CD4-positive, alpha-beta T cell (primary cell): ENCODE measurements around the gene RNF128. TPM values are rescaled to one million over a fixed set of nuclear protein-coding genes. Genes with fewer than 3 reads are reported as not detected.
"Not testable (repeated sequence)": the region's sequence is repeated elsewhere in the genome, so short reads cannot be mapped to it uniquely, and the experiment has no call there.

ENCODE experiments used
- ATAC-seq: fragments of 200-7000 bp; cut with Tn5 transposase; one replicate; pipeline ENCODE4 v1.10.0; 2022; ENCODE audit warnings: mild to moderate bottlenecking; ENCODE audit not compliant: poor library complexity
- CTCF ChIA-PET: fragments of 350-600 bp; sonication (Branson Sonifier 250); formaldehyde crosslinking; loops from one replicate; lab custom pipeline; 2021; ENCODE audit warnings: antibody characterized with exemption, inconsistent platforms; lab: Charles Lee
- POLR2A ChIA-PET: fragments of 350-600 bp; sonication (Branson Sonifier 250); formaldehyde crosslinking; loops from one replicate; lab custom pipeline; 2021; ENCODE audit warnings: antibody characterized with exemption, inconsistent platforms; lab: Charles Lee
- DNase-seq, 14 experiments: peaks; one replicate each; pipeline ENCODE4 v3.0.0-alpha.2; 2013 to 2020; ENCODE audit warnings: mixed read lengths in 2 of 14
- H3K27ac ChIP-seq, 2 donors: one replicate each; pipeline versions ENCODE4 v1.5.1 to v1.7.0; 2013; ENCODE audit warnings: low read length in 2 of 2, low read depth in 1 of 2, mild to moderate bottlenecking in 1 of 2
- H3K27me3 ChIP-seq, 2 experiments: 1 replicate in 1 of 2; 2 replicates in 1 of 2; pipeline versions ENCODE4 v1.6.1 to v1.7.0; 2013; ENCODE audit warnings: low read length in 2 of 2, control low read depth in 1 of 2, mild to moderate bottlenecking in 1 of 2, moderate library complexity in 1 of 2; ENCODE audit not compliant: insufficient read depth in 2 of 2, control insufficient read depth in 1 of 2
- H3K36me3 ChIP-seq: one replicate; pipeline ENCODE4 v1.6.1; 2013; ENCODE audit warnings: low read length, control low read depth; ENCODE audit not compliant: insufficient read depth
- H3K4me1 ChIP-seq: one replicate; pipeline ENCODE4 v1.6.1; 2013; ENCODE audit warnings: low read length, control low read depth; ENCODE audit not compliant: insufficient read depth
- H3K4me3 ChIP-seq: one replicate; pipeline ENCODE4 v1.5.1; 2013; ENCODE audit warnings: mild to moderate bottlenecking, low read length, moderate library complexity
- H3K9me3 ChIP-seq, 2 experiments: 1 replicate in 1 of 2; 2 replicates in 1 of 2; pipeline versions ENCODE4 v1.6.1 to v1.7.0; 2013; ENCODE audit warnings: low read length in 2 of 2, mild to moderate bottlenecking in 2 of 2, control low read depth in 1 of 2, moderate library complexity in 1 of 2; ENCODE audit not compliant: control insufficient read depth in 1 of 2, insufficient read depth in 1 of 2
- H3K27ac Mint-ChIP-seq: one replicate; pipeline ENCODE4 v1.8.0; 2020; ENCODE audit warnings: mixed read lengths
- H3K27me3 Mint-ChIP-seq: one replicate; pipeline ENCODE4 v1.8.0; 2021; ENCODE audit warnings: mixed read lengths
- H3K36me3 Mint-ChIP-seq: one replicate; pipeline ENCODE4 v1.8.0; 2021; ENCODE audit warnings: low read depth, mixed read lengths
- H3K4me1 Mint-ChIP-seq: one replicate; pipeline ENCODE4 v1.8.0; 2021; ENCODE audit warnings: low read depth, mixed read lengths
- H3K4me3 Mint-ChIP-seq: one replicate; pipeline ENCODE4 v1.8.0; 2020; ENCODE audit warnings: mild to moderate bottlenecking, mixed read lengths
- H3K9me3 Mint-ChIP-seq: one replicate; pipeline ENCODE4 v1.8.0; 2020; ENCODE audit warnings: mixed read lengths
- intact Hi-C, 2 experiments: fragments of 100-400 bp; cut with DNase I in 1 of 2; cut with micrococcal nuclease in 1 of 2; formaldehyde crosslinking; loops; one replicate each; pipeline versions ENCODE4 v1.15.1 to v1.9.0; 2023 to 2025; cut with DNase I, micrococcal nuclease
- total RNA-seq, 174 experiments: library from RNA in 2 of 174; stranded (reverse) in 2 of 174; gene quantifications; one replicate each; pipeline ENCODE4 v1.2.3 and lab custom pipeline; 2021 to 2026
- TF ChIP-seq, protein P1 (sequence below): fragments of 200-600 bp; IDR thresholded peaks from one replicate; pipeline ENCODE4 v1.8.0; 2022; ENCODE audit warnings: antibody characterized with exemption, mild to moderate bottlenecking

RNF128 gene
- total RNA-seq, 2 experiments from 2014 or later = not detected

- Histone ChIP-seq H3K27me3 (no peaks in the 10 kb centered on the region), H3K4me1 (no peaks in the 10 kb centered on the region), H3K27ac (no peak overlapping the region), H3K36me3 (no peaks in the 10 kb centered on the region), H3K9me3 (peaks cover 0 to 6% of the 10 kb centered on the region in 2 experiments), H3K4me3 (no peak overlapping the region)
- intact Hi-C loops = no loop called here
- H3K4me1 Mint-ChIP-seq = no peaks in the 10 kb centered on the region
- no peak overlapping the region for H3K4me3 Mint-ChIP-seq
- ChIA-PET CTCF (no interaction called here), POLR2A (no interaction called here)
- TF ChIP-seq, protein P1, sequence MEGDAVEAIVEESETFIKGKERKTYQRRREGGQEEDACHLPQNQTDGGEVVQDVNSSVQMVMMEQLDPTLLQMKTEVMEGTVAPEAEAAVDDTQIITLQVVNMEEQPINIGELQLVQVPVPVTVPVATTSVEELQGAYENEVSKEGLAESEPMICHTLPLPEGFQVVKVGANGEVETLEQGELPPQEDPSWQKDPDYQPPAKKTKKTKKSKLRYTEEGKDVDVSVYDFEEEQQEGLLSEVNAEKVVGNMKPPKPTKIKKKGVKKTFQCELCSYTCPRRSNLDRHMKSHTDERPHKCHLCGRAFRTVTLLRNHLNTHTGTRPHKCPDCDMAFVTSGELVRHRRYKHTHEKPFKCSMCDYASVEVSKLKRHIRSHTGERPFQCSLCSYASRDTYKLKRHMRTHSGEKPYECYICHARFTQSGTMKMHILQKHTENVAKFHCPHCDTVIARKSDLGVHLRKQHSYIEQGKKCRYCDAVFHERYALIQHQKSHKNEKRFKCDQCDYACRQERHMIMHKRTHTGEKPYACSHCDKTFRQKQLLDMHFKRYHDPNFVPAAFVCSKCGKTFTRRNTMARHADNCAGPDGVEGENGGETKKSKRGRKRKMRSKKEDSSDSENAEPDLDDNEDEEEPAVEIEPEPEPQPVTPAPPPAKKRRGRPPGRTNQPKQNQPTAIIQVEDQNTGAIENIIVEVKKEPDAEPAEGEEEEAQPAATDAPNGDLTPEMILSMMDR = no peak
- no peak for DNase-seq
- no peaks in the 10 kb centered on the region for H3K9me3 Mint-ChIP-seq
- no peak for ATAC-seq
- H3K27ac Mint-ChIP-seq = no peak overlapping the region
- peaks cover 9% of the 10 kb centered on the region for H3K27me3 Mint-ChIP-seq
- H3K36me3 Mint-ChIP-seq = no peaks in the 10 kb centered on the region
Observed at GRCh38 chrX:106752101-106752678, 25.7 kb downstream of the RNF128 start.

DNA sequence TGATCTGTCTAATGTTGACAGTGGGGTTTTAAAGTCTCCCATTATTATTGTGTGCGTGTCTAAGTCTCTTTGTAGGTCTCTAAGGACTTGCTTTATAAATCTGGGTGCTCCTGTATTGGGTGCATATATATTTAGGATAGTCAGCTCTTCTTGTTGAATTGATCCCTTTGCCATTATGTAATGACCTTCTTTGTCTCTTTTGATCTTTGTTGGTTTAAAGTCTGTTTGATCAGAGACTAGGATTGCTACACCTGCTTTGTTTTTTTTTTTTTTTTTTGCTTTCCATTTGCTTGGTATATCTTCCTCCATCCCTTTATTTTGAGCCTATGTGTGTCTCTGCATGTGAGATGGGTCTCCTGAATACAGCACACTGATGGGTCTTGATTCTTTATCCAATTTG is 42.8 kb downstream of the RNF128 start:
- CTCF ChIA-PET = interaction anchor here (0.7 kb wide), 1 partner anchor 1249 kb away, joined by 3 read pairs; no protein-coding TSS in a partner anchor
- H3K27ac ChIP-seq, H3K4me3 Mint-ChIP-seq, H3K9me3 ChIP-seq, H3K9me3 Mint-ChIP-seq, intact Hi-C loops, ATAC-seq, DNase-seq, H3K27me3 ChIP-seq, POLR2A ChIA-PET, H3K36me3 ChIP-seq, H3K27me3 Mint-ChIP-seq, H3K27ac Mint-ChIP-seq, H3K36me3 Mint-ChIP-seq, H3K4me3 ChIP-seq, H3K4me1 Mint-ChIP-seq, H3K4me1 ChIP-seq: not testable (repeated sequence)

DNA sequence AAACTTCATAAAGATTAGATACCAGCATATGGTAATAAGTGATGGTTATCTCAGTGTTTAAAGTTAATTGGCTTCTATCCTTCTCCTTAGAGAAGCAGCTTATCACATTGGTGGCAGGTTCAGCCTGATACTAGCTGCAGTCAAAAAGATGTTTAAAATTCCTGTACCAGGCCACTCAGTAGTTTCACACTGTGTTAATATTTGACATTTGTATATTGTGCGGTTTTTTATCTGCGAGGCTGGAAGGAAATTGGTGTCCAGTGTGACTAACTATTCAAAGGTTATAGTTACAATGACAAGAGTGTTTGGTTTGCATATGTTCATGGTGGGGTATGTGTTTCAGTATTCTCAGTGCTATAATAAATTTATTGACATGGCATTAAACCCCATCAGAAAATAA is 48.5 kb downstream of the RNF128 start:
- Mint-ChIP-seq H3K27ac (no peak overlapping the region), H3K4me1 (no peaks in the 10 kb centered on the region), H3K36me3 (no peaks in the 10 kb centered on the region), H3K9me3 (no peaks in the 10 kb centered on the region), H3K4me3 (no peak overlapping the region), H3K27me3 (peaks cover 15% of the 10 kb centered on the region)
- Histone ChIP-seq H3K4me3 (no peak overlapping the region), H3K4me1 (no peaks in the 10 kb centered on the region), H3K27ac (no peak overlapping the region), H3K9me3 (no peaks in the 10 kb centered on the region), H3K27me3 (no peaks in the 10 kb centered on the region), H3K36me3 (no peaks in the 10 kb centered on the region)
- POLR2A ChIA-PET = no interaction called here
- intact Hi-C loops = no loop called here
- no peak for DNase-seq
- ATAC-seq = no peak
- TF ChIP-seq, protein P1 = no peak
- CTCF ChIA-PET = no interaction called here

DNA sequence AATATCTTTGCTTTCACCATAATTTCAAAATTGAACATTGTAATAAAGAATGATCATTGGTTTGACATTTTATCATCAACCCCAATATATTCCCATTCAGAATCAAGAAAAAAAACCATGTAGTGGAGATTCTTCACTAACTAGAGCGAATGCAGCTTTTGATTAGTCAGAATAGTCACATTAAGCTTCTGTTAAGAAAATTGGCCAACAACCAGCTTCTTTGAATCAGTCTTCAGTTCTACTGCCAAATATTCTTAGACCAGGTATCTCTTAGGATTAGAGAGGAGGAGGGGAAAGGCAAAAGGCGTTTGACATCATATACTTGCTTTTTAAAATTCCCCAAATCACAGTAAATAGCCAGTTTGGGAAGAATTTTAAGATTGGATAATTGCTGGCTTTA is 53.8 kb downstream of the RNF128 start:
- Mint-ChIP-seq H3K36me3 (no peaks in the 10 kb centered on the region), H3K4me1 (no peaks in the 10 kb centered on the region), H3K27ac (no peak overlapping the region), H3K4me3 (no peak overlapping the region), H3K27me3 (peaks cover 27% of the 10 kb centered on the region), H3K9me3 (no peaks in the 10 kb centered on the region)
- no peak for DNase-seq
- no peaks in the 10 kb centered on the region for H3K9me3 ChIP-seq
- intact Hi-C loops = no loop called here
- CTCF ChIA-PET = no interaction called here
- peaks cover 0 to 7% of the 10 kb centered on the region in 2 experiments for H3K27me3 ChIP-seq
- ATAC-seq = no peak
- no peaks in the 10 kb centered on the region for H3K36me3 ChIP-seq
- no peak overlapping the region for H3K27ac ChIP-seq
- H3K4me3 ChIP-seq = no peak overlapping the region
- H3K4me1 ChIP-seq = no peaks in the 10 kb centered on the region
- POLR2A ChIA-PET = no interaction called here
- TF ChIP-seq, protein P1 = no peak
